NCI-H1436 treated with DMSO at 0.1 percent for 48 hours (cell line): ENCODE data around the gene HARS1.
"Not testable (repeated sequence)": the region's sequence is repeated elsewhere in the genome, so short reads cannot be mapped to it uniquely, and the experiment has no call there.

Source experiments
- DNase-seq: peaks from one replicate; lab custom pipeline; 2025; lab: John Stamatoyannopoulos, UW

HARS1 gene, protein sequence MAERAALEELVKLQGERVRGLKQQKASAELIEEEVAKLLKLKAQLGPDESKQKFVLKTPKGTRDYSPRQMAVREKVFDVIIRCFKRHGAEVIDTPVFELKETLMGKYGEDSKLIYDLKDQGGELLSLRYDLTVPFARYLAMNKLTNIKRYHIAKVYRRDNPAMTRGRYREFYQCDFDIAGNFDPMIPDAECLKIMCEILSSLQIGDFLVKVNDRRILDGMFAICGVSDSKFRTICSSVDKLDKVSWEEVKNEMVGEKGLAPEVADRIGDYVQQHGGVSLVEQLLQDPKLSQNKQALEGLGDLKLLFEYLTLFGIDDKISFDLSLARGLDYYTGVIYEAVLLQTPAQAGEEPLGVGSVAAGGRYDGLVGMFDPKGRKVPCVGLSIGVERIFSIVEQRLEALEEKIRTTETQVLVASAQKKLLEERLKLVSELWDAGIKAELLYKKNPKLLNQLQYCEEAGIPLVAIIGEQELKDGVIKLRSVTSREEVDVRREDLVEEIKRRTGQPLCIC

GRCh38 chr5:140690941-140691924, at the start of gene HARS1, which contains the start of gene HARS2:
Gene HARS1 (minus strand): TSS chr5:140691370. CDS start chr5:140691304, 66 bp downstream.
Gene HARS2 (plus strand): TSS chr5:140691455. CDS start chr5:140691649, 194 bp downstream.
- DNase-seq: peak; percentile 28

GRCh38 chr5:140737486-140737885, 46.3 kb upstream of the HARS1 start:
- no peak for DNase-seq

DNA sequence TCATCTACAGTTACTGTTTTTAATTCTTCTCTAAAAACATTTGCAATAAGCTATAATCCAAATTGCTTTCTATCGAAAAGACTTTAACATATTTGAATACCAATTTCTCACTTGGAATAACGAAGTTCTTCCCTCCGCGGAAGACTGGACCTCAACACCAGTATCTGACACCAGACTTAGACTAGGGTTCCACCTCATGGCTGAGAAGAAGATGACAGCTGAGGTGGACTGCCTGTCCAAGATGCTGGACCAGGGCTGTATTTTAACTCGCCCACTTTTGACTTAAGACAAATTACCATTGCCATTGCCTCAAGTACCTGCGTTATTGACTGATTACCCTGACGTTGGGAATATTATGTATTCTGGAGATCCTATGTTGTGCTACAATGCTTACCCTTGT, 43.2 kb upstream of the HARS1 start:
- no peak for DNase-seq

- DNase-seq: no peak
Measured at GRCh38 chr5:140733098-140733497, 41.9 kb upstream of the HARS1 start.

DNA sequence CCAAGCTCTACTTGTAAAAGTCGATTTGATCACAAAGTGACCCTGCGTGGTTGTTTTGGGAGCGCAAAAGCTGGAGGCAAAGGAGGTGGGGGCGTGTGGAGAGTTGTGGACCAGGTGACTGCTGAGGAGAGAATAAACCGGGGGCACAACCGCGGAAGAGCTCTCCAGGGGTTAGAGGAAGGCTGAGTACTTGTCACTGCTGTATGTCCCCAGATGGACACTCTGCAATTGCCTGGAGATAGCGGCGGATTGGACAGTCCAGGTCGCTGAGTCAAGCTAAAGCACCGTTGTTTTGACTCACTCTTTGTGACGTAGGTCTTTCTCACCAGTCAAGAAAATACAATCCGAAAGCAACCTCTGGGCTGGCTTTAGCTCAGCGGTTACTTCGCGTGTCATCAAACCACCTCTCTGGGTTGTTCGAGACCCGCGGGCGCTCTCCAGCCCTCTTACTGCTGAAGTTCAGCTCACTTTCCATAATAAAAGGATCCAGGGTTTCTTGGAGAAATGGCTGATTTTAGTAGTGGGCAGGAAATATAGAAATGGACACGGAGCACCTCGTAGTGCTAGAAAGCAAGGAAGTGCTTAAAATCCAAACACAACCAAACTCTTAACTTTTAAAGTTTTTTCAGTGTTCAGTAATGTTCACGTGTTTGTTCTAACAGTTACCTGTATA, 34.8 kb upstream of the HARS1 start:
- DNase-seq: no peak

DNA sequence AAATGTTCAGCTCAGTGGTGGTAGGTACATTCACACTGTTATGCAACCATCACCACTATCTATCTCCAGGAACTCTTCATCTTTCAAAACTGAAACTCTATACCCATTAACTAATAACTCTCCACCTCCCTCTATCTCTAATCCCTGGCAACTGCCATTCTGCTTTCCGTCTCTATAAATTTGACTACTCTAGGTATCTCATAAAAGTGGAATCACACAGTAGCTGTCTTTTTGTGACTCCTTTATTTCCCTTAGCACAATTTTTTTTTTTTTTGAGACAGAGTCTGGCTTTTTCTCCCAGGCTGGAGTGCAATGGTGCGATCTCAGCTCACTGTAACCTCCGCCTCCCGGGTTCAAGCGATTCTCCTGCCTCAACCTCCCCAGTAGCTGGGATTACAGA, 30.2 kb upstream of the HARS1 start:
- not testable (repeated sequence) for DNase-seq

DNA sequence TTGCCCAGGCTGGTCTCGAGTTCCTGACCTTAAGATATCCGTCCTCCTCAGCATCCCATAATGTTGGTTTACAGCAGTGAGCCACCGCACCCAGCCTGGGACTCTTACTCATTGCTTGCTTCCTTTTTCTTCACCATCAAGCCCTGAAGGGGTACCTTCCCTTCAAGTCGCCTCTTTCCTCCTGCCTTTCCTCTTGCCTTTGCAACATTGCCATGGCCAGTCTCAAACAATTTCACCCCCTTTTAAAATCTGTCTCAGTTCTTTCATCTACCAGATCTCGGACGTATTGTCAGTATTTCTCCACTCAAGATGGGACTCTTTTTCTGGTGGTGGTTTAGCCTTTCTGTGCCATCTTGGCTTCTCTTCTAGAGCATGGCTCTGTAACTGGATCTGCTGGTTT, 29.6 kb upstream of the HARS1 start:
- DNase-seq: not testable (repeated sequence)

GRCh38 chr5:140718266-140718592, 27.1 kb upstream of the HARS1 start:
- DNase-seq: no peak

GRCh38 chr5:140716238-140716637, 25.1 kb upstream of the HARS1 start:
- DNase-seq: not testable (repeated sequence)

- DNase-seq: no peak
Measured at GRCh38 chr5:140713562-140714094, 22.5 kb upstream of the HARS1 start.

DNA sequence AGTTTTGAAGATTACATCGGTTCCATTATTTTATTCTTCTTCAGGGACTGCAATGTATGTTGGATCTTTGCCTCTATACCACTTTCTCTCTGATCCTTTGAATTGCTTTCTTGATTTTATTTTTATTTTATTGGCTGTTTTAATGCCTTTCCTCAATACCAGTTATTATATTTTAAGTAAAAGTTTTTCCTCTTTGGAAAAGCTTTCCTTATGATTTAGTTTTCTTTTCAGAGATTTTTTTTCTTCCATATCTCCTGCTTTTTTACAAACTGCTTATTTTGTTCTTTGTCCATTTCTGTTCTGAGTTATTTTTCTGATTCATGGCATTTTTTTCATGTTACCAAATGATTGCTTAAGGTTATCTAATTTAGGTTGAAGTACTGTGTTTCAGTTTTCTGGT, 20.6 kb upstream of the HARS1 start:
- no peak for DNase-seq

- DNase-seq: peak; percentile 89
Measured at GRCh38 chr5:140710899-140711552, 19.9 kb upstream of the HARS1 start.

GRCh38 chr5:140708787-140709186, 17.6 kb upstream of the HARS1 start:
- DNase-seq: not testable (repeated sequence)

GRCh38 chr5:140707812-140708211, 16.6 kb upstream of the HARS1 start:
- no peak for DNase-seq

- peak; percentile 92 for DNase-seq
Measured at GRCh38 chr5:140700177-140701144, 9.3 kb upstream of the HARS1 start, which contains the start of gene ZMAT2. Gene ZMAT2 (plus strand): TSS chr5:140700447. CDS start chr5:140700461, 14 bp downstream.

DNA sequence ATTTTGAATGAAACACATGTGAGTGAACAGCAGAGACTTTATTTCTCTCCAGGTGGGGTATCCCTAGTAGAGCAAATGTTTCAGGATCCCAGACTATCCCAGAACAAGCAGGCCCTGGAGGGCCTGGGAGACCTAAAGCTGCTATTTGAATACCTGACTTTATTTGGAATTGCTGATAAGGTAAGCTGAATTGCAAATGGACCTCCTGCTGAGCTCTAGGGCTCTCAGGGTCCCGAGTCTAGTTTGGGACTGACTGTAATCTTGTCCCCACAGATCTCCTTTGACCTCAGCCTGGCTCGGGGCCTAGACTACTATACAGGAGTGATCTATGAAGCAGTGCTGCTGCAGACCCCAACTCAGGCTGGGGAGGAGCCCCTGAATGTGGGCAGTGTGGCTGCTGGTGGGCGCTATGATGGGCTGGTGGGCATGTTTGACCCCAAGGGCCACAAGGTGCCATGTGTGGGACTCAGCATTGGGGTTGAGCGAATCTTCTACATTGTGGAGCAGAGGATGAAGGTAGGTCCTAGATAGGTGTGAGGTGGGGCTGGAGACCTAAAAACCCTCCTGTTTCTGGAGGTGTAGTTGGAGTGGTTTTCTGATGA, 5.8 kb upstream of the HARS1 start:
- DNase-seq: no peak

GRCh38 chr5:140694276-140694675, 3.1 kb upstream of the HARS1 start:
- no peak for DNase-seq

DNA sequence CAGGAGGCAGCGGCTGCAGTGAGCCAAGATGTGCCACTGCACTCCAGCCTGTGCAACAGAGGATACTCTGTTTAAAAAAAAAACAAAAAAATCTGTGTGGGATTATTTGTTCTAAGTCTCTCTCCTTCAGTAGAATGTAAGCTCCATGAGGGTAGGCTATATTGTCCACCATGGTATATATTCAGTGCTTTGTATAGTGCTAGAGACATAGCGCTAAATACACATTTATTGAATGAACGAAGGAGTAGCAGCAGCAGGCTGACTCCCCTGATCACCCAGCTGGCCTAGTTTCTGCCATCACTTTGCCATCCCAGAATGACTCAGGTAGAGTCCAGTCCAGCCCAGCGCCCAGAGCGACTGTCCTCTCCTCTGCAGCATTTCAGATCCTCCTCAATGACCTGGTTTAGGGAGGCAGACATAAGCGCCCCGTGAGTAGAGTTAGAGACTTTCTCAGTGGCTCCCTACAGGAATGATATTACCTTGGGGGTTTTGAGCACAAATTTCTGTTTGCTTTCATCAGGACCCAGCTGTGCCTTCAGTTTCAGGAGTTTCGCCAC, 716 bp downstream of the HARS1 start:
- no peak for DNase-seq

GRCh38 chr5:140678993-140679392, 12.2 kb downstream of the HARS1 start:
- DNase-seq: no peak
